HG02642 (cell line): ENCODE results near the gene MRPL19.

Experiments used
- ATAC-seq: cut with Tn5 transposase; IDR thresholded peaks from one replicate; pipeline ENCODE4 v1.9.1; 2021; ENCODE audit warnings: mild to moderate bottlenecking; ENCODE audit not compliant: unreplicated experiment, poor library complexity

MRPL19 gene

DNA sequence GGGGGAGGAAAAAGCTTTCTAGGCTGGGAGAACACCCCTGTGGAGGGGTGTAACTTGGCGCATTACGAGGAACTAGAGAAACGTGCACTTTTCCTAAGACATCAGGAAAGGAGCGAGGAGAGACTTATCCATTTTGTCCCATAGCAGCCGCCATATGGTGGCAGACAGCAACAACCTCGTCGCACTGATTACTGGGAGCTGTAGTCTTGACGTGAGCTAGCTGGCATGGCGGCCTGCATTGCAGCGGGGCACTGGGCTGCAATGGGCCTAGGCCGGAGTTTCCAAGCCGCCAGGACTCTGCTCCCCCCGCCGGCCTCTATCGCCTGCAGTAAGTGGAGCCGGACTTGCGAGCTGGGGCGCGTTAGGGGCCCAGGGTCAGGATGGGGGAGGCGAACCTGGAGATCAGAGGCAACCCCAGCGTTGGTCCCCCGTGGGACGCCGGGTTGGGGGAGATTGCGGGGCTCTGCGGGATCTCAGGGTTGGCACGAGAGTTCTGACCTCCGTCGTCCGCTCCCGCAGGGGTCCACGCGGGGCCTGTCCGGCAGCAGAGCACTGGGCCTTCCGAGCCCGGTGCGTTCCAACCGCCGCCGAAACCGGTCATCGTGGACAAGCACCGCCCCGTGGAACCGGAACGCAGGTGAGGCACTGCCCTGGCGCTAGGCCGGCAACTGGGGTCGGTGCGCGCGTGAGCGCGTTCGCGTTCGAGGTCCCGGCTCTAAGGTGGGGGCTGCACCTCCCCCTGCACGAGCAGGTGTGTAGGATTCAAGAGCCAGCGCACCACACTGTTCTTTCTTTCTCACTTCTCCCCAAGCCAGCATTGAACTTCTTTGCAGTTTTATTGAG is at the start of gene MRPL19:
Gene MRPL19 (plus strand): TSS at position 201 of the 843 bp plus-strand sequence. CDS start 25 bp downstream, at position 226.
- ATAC-seq, result peak; percentile 96

DNA sequence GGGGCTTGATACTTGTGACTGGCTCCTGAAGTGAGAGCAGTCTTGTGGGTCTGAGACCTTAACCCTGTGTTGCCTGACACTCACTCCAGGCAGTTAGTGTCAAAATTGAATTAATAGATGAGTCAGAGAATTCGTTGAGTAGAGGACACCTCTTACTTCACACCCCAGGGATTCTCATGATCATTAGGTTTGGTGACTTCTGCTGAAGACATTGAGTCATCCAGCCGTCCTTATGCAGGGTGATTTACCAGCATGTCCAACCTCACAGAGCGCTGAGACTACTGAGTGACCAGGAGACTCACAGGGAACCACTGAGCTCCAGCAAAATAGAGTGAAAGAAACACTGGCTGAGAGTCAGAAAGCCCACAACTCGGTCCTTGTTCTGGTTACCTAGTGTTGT is 49.8 kb upstream of the MRPL19 start:
- ATAC-seq, result no peak

DNA sequence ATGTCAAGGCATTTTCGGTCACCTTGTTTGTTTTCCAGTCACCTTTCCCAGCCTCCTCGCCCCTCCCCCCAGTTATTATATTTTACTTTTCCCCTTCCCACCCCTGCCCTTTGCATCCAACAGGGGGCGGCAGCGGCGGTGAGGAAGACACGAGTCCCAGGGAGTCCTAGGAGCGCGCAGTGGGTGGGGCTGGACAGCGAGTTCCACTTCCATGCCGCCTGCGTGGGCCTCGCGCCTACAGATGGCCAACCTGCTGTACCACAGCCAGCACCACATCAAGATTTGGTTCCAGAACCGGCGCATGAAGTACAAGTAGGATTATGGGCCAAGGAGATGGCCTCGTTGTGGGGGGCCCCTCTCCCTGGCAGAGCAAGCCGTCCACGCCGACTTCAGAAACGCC is 48.6 kb upstream of the MRPL19 start:
- no peak for ATAC-seq

DNA sequence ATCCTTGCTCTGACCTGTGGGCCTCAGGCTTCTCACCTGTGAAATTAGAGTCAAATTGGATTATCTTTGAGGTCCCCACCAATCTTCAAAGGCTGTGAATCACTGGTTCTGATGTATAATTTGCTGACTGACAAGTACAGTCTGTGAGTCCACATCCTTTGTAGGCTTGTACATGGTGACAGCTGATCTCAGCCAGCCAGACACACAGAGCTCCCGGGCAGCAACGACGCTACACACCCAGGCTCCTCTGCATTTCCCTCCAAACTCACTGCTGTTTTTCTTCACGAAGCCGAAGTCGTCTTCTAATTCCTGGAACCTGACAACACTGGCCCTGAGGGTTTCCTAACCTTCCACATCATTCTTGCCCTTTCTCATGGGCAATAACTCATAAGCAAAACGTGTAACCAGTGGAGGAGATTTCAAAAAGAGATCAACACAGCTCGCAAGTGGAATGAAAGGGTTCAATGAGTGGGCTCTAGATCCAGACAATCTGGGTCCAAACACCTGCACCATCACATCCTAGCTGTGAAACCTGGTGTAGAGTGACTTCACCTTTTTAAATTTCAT is 47.9 kb upstream of the MRPL19 start:
- ATAC-seq, result no peak

DNA sequence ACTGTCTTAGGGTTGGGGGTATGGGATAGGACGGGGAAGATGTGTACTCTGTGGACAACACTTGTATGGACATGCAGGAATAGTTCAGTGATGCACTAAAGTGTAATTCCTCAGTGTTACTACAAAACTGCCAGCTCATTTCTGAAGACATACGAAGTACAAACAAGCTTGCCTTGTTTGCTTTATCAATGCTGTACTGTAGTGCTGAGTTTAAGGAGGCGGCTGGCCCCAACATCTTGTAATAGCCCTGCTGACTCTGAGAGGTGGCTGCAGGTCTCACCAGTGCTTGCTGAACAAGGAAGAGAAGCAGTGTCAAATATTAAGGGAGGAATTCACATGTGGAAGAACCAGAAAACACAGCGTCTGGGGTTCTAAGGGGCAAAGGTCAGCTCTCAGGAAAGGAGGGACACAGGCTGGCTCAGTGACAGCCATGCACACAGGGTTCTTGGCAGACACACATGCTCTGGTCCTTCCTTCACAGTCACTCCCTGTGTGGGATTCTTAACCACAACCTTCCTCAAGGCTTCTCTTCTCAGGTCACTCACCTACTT is 46.0 kb upstream of the MRPL19 start:
- ATAC-seq, result no peak

DNA sequence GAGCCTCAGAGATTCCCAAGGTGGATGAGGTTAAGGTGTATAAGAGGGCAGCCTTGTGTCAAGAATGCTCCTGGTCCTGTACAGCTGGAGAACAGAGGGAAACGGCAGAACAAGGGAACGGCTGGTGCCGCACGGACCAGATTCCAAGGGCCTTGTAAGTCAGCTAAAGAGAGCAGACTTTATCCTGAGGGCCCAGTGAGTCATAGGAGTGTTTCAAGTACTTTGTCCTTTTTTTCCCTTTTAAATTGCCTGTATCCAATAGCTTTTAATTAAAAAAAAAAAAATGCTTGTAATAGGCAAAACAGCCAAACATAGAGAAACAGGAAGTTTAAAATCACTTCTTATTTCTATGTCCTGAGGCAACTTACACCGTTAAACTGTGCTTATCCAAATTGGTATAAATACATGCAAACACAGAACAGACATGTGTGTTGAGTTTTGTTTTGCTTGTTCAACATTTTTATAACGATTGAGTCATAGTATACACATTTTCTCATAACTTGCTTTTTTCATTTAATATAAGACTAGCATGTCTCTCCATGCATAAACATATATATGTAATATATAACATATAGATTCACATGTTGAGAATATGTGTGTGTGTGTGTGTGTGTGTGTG is 43.8 kb upstream of the MRPL19 start:
- ATAC-seq, result no peak

DNA sequence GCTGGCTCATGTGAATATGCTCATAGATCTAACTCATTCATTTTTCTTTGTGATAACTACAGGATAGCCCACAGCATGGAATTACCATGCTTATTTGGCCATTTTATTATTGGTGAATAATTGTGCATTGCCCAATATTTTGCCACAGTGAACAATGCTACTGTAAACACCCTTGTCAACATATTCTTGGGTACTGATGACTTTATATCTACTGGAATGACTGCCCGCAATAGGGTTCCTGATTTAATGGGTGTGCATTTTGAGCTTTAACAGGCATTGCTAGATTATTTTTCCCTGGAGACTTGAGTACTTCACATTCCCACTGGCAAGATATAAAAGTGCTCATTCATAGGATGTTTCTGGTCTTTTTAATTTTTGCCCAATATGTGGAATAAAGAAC is 43.1 kb upstream of the MRPL19 start:
- ATAC-seq, result no peak

DNA sequence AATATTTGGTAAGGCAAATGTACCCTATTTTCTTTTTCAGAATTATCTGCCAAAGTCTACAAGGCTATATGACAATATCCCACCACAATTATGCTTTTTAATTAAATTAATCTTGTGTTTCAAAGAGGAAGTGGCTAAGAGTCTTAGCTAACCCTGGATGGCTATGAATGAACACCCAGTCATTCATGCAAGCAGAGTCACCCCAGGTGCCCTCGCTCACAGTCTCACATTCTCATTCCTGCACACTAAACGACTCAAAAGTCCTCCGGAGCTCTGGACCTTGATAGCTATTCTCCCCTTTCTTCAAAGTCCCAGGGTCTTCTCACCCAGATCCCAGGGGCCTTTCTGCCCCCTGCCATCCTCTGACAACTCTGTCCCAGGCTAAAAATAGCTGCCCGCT is 42.1 kb upstream of the MRPL19 start:
- no peak for ATAC-seq

DNA sequence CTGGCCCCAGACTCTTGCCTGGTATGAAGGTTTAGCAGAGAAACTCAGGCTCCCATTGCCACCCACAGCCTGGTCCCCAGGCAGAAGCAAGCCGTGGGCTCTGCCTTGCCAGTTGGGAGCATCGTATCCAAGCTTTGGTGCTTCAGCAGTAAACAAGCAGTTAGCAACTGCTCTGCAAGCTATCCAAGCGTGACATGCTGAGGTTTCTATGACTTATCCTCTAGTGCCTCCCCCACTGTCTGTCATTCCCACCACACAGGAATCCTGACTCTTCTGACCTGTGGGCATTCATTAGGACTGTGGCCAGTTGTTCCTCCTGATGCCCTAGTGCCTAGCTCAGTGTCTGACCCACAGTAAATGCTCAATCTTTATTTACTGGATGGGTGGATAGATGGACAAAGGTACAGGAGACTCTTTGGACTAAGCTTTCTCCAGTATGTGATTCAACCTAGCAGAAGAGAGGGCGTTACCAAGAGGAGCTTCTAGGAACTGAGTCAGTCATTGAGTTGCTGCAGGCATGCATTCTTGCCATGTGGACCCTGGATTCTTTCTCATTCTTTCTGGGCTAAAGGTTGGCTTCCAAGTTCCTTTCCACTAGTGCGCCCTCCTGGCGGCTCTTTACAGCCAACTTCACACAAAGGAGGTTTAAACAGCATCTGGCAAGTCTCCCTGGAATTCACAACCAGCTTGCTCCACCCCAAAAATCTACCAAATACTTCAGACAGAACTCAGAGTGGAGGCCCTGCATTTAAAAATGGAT is 40.6 kb upstream of the MRPL19 start:
- no peak for ATAC-seq

DNA sequence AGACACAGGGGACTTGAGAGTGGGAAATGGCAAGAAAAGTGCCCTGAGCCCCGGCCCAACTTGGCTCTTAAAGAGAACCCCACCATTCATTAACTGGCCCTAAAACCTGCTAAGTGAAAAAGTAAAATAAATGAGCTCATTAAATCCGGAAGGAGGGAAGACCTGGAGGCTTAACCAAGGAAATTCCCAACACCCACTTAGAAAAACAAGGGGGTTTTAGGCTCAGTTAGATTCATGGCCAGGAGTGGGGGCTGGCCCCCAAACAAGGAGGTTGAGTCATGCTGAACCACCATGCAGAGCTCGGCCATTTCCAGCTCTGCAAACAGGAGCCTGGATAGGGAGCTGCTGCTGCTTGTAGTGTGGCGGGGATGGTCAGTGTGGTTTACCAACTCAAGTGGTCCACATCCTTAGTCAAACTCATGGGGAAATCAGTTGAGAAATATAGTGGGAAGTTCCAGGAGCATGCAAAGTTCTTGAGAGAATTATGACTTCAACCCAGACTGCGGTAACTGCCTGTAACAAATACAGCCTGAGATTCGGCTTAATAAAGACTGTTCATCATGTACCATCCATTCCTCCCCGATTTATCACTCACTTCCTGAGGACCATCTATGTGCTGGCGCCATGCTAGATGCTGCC is 39.7 kb upstream of the MRPL19 start:
- no peak for ATAC-seq

DNA sequence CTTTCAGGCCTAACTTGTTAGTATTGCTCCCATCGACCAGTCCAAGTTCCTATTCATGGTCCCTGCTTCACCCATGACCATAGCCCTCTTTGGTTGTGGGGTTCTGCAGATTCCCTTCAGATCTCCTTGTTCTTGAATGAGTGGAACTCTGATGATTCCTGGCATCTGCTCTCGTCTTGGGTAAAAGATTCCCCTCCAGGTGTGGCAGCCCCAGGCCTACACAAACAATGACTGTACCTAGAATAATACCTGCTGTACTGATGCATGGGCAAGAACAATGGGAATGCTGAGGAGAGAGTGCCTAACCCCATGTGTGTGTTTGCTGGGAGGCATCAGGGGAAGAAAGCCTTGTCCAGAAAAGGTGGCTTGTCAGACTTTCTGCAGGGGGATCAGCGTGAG is 39.2 kb upstream of the MRPL19 start:
- no peak for ATAC-seq

DNA sequence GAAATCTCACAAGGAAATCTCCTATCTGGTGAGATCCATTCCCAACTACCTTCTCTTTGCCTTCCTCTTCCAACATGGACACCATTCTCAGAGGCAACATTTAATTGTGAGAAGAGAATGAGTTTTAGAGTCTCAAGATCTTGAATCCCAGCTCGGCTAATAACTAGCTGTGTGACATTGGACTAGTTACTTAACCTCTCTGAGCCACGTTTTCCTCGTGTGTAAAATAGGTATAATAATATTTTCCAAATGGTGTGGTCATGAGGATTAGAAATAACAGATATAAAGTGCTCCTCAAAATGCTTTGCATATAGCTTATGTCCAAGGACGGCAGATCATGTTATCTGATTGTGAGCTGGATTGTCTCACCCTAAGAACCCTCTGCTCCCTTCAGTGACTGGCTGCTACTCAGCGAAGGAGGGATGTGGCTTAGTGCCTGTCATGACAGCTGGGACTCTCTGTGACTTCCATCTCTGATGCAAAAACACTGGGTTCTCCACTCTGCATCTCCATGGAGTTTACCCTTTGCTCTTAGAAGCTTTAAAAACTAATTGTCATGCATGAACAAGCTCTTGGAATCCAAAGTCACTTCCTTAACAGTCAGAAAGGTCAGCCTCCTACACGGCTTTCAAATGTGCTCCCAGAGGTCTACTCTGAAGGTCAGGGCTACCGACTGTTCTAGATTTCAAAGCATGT is 38.4 kb upstream of the MRPL19 start:
- no peak for ATAC-seq

DNA sequence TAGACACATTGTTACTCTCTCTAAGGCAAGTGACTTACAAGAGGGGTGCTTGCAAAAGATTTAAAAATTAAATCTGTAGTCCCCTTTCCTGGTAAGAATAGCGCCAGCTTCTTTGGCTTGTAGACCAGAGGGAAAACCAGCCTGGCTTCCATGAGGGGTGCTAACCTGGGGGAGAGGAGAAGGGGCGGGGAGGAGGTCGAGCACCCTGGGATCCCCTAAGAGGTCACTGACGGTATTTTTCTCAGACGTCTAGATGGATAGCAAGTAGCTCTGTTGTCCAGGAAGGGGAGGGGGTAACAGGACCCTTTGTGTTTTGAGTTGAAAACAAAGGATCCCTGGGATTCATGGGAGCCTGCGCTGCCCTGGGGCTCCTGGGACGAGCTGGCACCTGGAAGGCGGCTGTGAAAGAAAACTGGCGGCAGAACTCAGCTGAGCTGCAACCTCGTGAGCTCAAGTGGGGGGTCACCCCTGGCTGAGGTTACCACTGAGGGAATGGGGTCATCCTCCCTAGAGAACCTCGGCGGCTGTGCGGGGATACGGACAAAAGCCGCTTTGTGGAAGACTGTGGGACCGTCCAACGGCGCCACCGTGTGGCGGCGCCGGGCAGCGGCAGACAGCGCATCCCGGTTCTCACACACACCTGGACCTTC is 37.8 kb upstream of the MRPL19 start:
- ATAC-seq, result peak; percentile 82

DNA sequence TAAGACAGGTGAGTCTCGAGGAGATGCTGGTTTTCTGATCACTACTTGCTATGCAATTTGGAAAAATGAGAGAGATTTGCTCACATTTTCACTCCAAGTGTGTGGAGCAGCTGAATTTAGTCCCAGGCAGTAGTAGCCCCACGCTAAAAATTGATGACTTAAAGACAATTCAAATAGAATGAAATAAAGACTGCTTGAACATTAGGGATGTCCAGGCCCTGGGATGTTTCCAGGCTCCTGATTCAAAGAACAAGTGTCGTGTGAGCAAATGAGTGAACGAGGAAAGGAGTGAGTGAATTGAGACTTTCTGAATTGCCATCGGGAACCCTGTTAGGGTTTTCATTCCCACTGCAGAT is 37.3 kb upstream of the MRPL19 start:
- no peak for ATAC-seq

DNA sequence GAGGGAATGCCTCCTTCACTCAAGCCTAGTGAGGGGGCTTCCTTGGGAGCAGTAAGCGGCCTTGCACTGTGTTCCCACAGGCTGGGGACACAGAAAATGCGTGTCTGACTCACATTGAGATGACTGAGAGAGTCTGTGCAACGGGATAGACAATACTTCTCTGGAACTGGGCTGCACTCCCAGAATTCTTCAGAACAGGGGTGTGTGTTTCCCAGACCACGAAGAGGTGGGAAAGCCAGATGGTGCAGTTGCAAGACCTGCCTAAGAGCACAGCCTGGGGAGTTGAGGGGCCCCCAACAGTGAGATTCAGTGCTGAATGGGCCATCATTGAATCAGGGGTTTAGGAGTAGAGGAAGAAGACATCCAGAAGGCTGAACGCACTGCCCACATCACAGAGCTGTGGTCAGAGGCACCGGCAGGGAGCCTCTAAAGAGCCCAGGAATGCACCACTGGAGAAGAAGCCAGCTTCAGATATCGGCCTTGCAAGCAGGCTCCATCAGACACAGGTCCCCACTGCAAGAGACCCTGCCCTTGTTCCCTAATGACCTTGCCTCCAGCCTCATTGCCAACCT is 36.6 kb upstream of the MRPL19 start:
- ATAC-seq, result no peak

DNA sequence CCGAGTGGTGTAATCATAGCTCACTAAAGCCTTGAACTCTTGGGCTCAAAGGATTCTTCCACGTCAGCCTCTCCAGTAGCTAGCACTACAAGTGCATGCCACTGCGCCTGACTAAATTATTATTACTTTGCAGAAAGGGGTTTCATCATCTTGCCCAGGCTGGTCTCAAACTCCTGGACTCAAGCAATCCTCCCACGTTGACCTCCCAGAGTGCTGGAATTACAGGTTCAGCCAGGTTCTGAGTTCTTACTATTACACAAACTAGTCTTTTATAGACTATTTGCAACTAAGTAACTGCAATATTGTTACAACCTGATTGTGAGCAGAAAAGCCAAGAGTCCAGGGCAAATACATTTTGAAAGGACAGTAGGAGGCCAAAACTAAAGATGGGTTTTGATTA is 35.9 kb upstream of the MRPL19 start:
- ATAC-seq, result no peak

DNA sequence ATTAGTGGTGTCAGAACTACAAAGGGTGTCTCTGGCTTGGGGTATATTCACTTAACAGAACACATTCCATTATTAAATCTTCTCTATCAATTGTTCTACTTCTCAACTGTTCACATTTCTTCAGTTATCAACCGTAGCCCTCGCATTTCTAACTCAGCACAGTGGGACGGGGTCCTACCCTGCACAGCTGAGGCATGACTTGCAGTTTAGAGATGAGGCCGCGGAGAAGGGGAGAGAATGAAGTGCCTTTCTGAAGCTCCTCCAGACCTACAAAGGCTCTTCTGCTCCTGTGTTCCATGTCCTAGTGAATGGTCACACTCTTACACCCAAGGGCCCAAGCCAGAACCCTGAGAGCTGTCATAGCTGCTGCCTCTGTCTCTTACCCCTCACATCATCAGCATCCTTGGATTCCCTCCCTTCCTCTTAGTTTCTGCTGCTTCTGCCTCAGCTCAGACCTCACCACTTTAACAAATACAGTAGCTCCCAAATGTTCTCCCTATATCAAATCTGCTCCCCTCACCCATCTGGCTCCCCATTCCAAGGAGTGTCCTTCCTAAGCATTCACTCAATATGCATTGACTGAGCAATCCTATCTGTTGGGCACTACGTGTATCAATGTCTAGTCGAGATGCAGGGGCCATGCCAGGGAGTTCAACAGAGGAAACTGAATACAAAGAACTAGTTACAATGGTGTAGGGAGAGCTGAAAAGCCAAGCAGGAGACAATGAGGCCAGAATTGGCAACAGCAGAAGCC is 34.3 kb upstream of the MRPL19 start:
- no peak for ATAC-seq

DNA sequence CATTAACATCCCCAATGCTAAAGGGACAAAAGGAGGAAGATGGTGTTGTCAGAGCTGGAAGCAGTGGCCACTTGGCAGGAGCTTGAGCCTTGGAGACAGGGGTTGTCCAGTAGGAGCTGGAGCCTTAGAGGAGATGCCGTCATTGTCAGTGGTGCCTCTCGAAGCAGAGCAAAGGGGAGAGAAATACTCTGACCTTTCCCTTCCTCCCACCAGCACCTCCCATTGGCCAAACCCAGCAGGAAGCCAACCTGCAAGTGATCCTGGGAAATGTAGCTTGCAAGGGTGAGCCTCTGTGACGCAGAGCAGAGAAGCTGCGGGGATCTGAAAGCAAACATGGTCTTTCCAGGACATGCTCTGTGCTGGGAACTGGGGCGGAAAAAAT is 33.7 kb upstream of the MRPL19 start:
- no peak for ATAC-seq
